Measurements from ENCODE around the gene RTN4RL2. TPM values are rescaled to one million over a fixed set of nuclear protein-coding genes. Genes with fewer than 3 reads are reported as not detected.

Gene RTN4RL2
- total RNA-seq, 1 experiment from 2014 or later, result 7.0 TPM

DNA sequence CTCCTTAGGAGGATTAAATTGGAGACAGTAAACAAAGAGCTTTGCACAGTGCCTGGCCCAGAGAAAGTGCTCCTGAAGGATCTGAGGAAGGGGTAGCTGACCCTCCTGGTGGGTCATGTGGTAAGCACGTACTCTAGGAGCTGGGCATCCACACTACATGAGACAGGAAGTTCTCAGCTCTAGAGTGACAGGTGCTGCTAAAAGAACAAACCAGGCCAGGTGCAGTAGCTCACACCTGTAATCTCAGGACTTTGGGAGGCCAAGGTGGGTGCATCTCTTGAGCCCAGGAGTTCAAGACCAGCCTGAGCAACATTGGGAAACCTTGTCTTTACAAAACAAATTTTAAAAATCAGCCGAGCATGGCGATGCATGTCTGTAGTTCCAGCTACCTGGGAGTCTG lies 42.0 kb downstream of the RTN4RL2 start:
- Histone ChIP-seq H2BK15ac (ENCODE audit: low read depth, low read length) (no peak overlapping the region), H3K9ac (ENCODE audit: extremely low read depth, insufficient read length, low read length) (no peak overlapping the region), H2BK20ac (ENCODE audit: low read depth, low read length, poor library complexity, severe bottlenecking) (no peak overlapping the region), H2AK5ac (ENCODE audit: insufficient read length, low read length) (no peak overlapping the region), H3K4me1 (ENCODE audit: insufficient read depth, low read length) (peaks cover 5% of the 10 kb centered on the region; the same call in 1 of the 2 replicates), H3K27ac (ENCODE audit: insufficient read length, low read depth, low read length) (no peak overlapping the region), H3K27me3 (ENCODE audit: insufficient read depth, low read length) (no peaks in the 10 kb centered on the region), H3K79me2 (ENCODE audit: insufficient read depth, low read length) (no peaks in the 10 kb centered on the region), H4K5ac (ENCODE audit: insufficient read length, low read depth, low read length) (no peak overlapping the region), H3K9me3 (ENCODE audit: control insufficient read depth, low read depth, low read length) (no peaks in the 10 kb centered on the region), H3K56ac (ENCODE audit: insufficient read length, low read depth, low read length) (no peak overlapping the region), H3K23ac (ENCODE audit: insufficient read length, low read depth, low read length) (no peak overlapping the region), H3K14ac (ENCODE audit: insufficient read depth, low read length) (no peak overlapping the region), H4K91ac (ENCODE audit: insufficient read length, low read depth, low read length) (no peak overlapping the region), H2BK12ac (ENCODE audit: insufficient read length, low read depth, low read length) (no peak overlapping the region), H4K8ac (replicated peaks; ENCODE audit: insufficient read length, low read depth, low read length) (no peak overlapping the region), H3K4ac (ENCODE audit: low read depth, low read length) (no peak overlapping the region), H3K79me1 (ENCODE audit: insufficient read depth, low read depth, low read length, poor library complexity, severe bottlenecking) (no peaks in the 10 kb centered on the region), H3K4me2 (ENCODE audit: insufficient read depth, insufficient read length, low read length) (no peak overlapping the region), H2BK5ac (ENCODE audit: insufficient read length, low read length) (no peak overlapping the region), H3K18ac (ENCODE audit: insufficient read length, low read depth, low read length) (no peak overlapping the region), H3T11ph (ENCODE audit: low read length) (no peak overlapping the region), H4K20me1 (ENCODE audit: control insufficient read depth, insufficient read depth, insufficient read length) (no peaks in the 10 kb centered on the region), H3K23me2 (ENCODE audit: insufficient read length, low read depth, low read length, poor library complexity, severe bottlenecking) (no peaks in the 10 kb centered on the region), H2AFZ (ENCODE audit: low read length) (no peak overlapping the region), H2BK120ac (ENCODE audit: low read depth, low read length, poor library complexity, severe bottlenecking) (no peak overlapping the region)
- TF ChIP-seq, protein P1, sequence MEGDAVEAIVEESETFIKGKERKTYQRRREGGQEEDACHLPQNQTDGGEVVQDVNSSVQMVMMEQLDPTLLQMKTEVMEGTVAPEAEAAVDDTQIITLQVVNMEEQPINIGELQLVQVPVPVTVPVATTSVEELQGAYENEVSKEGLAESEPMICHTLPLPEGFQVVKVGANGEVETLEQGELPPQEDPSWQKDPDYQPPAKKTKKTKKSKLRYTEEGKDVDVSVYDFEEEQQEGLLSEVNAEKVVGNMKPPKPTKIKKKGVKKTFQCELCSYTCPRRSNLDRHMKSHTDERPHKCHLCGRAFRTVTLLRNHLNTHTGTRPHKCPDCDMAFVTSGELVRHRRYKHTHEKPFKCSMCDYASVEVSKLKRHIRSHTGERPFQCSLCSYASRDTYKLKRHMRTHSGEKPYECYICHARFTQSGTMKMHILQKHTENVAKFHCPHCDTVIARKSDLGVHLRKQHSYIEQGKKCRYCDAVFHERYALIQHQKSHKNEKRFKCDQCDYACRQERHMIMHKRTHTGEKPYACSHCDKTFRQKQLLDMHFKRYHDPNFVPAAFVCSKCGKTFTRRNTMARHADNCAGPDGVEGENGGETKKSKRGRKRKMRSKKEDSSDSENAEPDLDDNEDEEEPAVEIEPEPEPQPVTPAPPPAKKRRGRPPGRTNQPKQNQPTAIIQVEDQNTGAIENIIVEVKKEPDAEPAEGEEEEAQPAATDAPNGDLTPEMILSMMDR (conservative IDR thresholded peaks at IDR 0.05), result no peak
- Mint-ChIP-seq H3K9me3 (no peaks in the 10 kb centered on the region), H3K36me3 (ENCODE audit: insufficient read depth in 1 of 3, low read depth in 3 of 3) (peaks cover 4 to 19% (median 12%) of the 10 kb centered on the region in 3 experiments; a peak in 6 of 7 replicates), H3K4me1 (peaks cover 28 to 47% of the 10 kb centered on the region in 2 experiments), H3K27ac (peak overlapping the region in 1 of 3 experiments; percentile 32; a peak in 1 of 7 replicates), H3K4me3 (no peak overlapping the region), H3K27me3 (ENCODE audit: low read depth) (no peaks in the 10 kb centered on the region; the same call in 1 of the 2 replicates)
- no peak for DNase-seq
- no CpG with 5 or more reads among the region's 3 CpGs for WGBS (ENCODE audit: extremely low coverage, insufficient read length, low lambda C conversion rate)
